Transverse colon (tissue), 4 donors: ENCODE results near the gene TLX3.

Source experiments
- CTCF ChIP-seq, 5 experiments: fragments of 200-600 bp in 3 of 5; fragments of 450-650 bp in 2 of 5; sonication (generic) in 3 of 5; IDR thresholded peaks; 1 replicate in 2 of 5; 2 replicates in 3 of 5; pipeline ENCODE4 v1.5.1; 2016 to 2017; ENCODE audit warnings: antibody characterized with exemption in 5 of 5, inconsistent platforms in 3 of 5, mild to moderate bottlenecking in 2 of 5, moderate library complexity in 1 of 5
- POLR2A ChIP-seq: fragments of 450-650 bp; IDR thresholded peaks from one replicate; pipeline ENCODE4 v1.6.1; 2016; ENCODE audit warnings: antibody characterized with exemption, mild to moderate bottlenecking, moderate library complexity
- POLR2AphosphoS5 ChIP-seq, 3 donors: sonication (generic); formaldehyde crosslinking; IDR thresholded peaks; one replicate each; pipeline ENCODE4 v1.6.1; 2016; ENCODE audit warnings: antibody characterized with exemption in 3 of 3

GRCh38 chr5:171291371-171291770 lies 17.7 kb upstream of the TLX3 start:
- TF ChIP-seq CTCF (IDR thresholded peaks at IDR 0.05) = no peak
- no peak for TF ChIP-seq POLR2AphosphoS5 (IDR thresholded peaks at IDR 0.05)
- no peak for TF ChIP-seq POLR2A
